Measurements from ENCODE around the gene SPOCK2. TPM values are rescaled to one million over a fixed set of nuclear protein-coding genes. Genes with fewer than 3 reads are reported as not detected.

Gene SPOCK2
- total RNA-seq, 2 experiments from 2014 or later, result 976 to 998 TPM

DNA sequence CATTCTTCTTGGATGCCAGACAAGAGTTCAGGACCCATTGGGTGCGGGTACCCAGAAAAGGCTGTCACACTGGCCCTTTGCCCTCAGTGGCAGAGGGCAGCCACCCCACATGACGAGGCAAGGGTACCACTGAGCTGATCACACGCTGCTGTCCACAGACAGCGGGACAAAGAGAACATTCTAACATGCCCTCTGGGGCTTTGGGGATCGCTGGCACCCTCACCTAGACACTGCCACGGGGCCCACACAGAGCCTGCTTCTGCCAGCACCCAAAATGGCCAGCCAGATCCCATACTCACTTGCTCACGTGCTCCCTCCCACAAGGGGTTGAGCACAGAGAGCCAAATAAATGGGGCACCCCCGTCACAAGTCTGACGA lies 16.7 kb upstream of the SPOCK2 start:
- Histone ChIP-seq H3K27me3 (ENCODE audit: control insufficient read depth in 1 of 2, insufficient read depth in 2 of 2, low read length in 2 of 2) (no peaks in the 10 kb centered on the region), H3K4me1 (ENCODE audit: insufficient read depth, low read length) (peaks cover 69% of the 10 kb centered on the region), H3K4me3 (ENCODE audit: low read length) (no peak overlapping the region), H3K36me3 (ENCODE audit: insufficient read depth, low read length) (peaks cover 4% of the 10 kb centered on the region), H3K27ac (ENCODE audit: low read depth in 1 of 2, low read length in 2 of 2) (peak overlapping the region in 1 of 2 donors; percentile 18), H3K9me3 (ENCODE audit: control insufficient read depth in 1 of 2, insufficient read depth in 1 of 2, low read length in 2 of 2) (no peaks in the 10 kb centered on the region)
- Mint-ChIP-seq H3K4me1 (ENCODE audit: low read depth) (peaks cover 95% of the 10 kb centered on the region), H3K27me3 (no peaks in the 10 kb centered on the region), H3K9me3 (no peaks in the 10 kb centered on the region), H3K4me3 (no peak overlapping the region), H3K36me3 (ENCODE audit: low read depth) (peaks cover 14% of the 10 kb centered on the region), H3K27ac (peak overlapping the region; percentile 94)
- no peak for ATAC-seq (ENCODE audit: poor library complexity)
- intact Hi-C loops (cut with DNase I, micrococcal nuclease), result loop anchor here (2.0 to 10.0 kb wide), 2 partner anchors 14 to 590 kb away; partner anchors contain the start of gene MCU (in 1 of the 2)
- CTCF ChIA-PET, result no interaction called here
- POLR2A ChIA-PET, result no interaction called here
- DNase-seq, result no peak
- TF ChIP-seq, protein P1, sequence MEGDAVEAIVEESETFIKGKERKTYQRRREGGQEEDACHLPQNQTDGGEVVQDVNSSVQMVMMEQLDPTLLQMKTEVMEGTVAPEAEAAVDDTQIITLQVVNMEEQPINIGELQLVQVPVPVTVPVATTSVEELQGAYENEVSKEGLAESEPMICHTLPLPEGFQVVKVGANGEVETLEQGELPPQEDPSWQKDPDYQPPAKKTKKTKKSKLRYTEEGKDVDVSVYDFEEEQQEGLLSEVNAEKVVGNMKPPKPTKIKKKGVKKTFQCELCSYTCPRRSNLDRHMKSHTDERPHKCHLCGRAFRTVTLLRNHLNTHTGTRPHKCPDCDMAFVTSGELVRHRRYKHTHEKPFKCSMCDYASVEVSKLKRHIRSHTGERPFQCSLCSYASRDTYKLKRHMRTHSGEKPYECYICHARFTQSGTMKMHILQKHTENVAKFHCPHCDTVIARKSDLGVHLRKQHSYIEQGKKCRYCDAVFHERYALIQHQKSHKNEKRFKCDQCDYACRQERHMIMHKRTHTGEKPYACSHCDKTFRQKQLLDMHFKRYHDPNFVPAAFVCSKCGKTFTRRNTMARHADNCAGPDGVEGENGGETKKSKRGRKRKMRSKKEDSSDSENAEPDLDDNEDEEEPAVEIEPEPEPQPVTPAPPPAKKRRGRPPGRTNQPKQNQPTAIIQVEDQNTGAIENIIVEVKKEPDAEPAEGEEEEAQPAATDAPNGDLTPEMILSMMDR (IDR thresholded peaks at IDR 0.05), result no peak

DNA sequence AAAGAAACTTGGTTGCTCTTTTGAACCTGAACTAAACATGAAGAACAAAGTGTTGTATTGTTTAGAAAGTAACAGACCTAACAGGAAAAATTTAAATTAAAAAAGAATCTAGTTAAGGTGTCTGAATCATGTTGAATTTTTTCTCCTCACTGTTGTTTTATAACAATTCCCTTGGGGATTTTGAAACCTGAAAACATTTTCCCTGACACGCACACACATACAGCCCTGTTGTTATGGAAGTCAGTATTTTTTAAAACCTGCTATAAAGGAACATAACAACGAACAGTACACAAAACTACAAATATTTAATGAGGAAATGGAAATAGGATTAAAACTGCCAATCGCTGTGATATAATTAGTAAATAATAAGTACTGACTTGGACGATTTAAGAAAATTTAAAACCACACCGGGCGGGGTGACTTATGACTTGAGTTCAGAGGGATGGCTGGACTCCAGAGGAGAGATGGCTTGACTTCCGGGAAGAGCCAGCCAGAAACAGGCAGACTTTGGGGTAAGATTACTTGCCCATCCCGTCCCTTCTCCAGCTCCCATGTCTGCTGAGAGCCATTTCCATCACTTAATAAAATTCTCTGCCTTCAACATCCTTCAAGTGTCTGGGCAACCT lies 16.2 kb upstream of the SPOCK2 start:
- DNase-seq (no peak), ATAC-seq (ENCODE audit: poor library complexity) (no peak)
- Histone ChIP-seq H3K4me3 (ENCODE audit: low read length) (no peak overlapping the region), H3K27ac (ENCODE audit: low read depth in 1 of 2, low read length in 2 of 2) (peak overlapping the region in 1 of 2 donors; percentile 18), H3K36me3 (ENCODE audit: insufficient read depth, low read length) (peaks cover 4% of the 10 kb centered on the region), H3K9me3 (ENCODE audit: control insufficient read depth in 1 of 2, insufficient read depth in 1 of 2, low read length in 2 of 2) (no peaks in the 10 kb centered on the region), H3K4me1 (ENCODE audit: insufficient read depth, low read length) (peaks cover 64% of the 10 kb centered on the region), H3K27me3 (ENCODE audit: control insufficient read depth in 1 of 2, insufficient read depth in 2 of 2, low read length in 2 of 2) (no peaks in the 10 kb centered on the region)
- Mint-ChIP-seq H3K27me3 (no peaks in the 10 kb centered on the region), H3K36me3 (ENCODE audit: low read depth) (peaks cover 14% of the 10 kb centered on the region), H3K4me3 (no peak overlapping the region), H3K9me3 (no peaks in the 10 kb centered on the region), H3K27ac (peak overlapping the region; percentile 94), H3K4me1 (ENCODE audit: low read depth) (peaks cover 90% of the 10 kb centered on the region)
- TF ChIP-seq, protein P1 (IDR thresholded peaks at IDR 0.05), result no peak
- CTCF ChIA-PET, result interaction anchor here (1.0 kb wide), 1 partner anchor 170 kb away, joined by 3 read pairs; no protein-coding TSS in a partner anchor
- POLR2A ChIA-PET, result interaction anchor here (0.7 kb wide), 1 partner anchor 187 kb away, joined by 3 read pairs; no protein-coding TSS in a partner anchor
- intact Hi-C loops (cut with DNase I, micrococcal nuclease), result loop anchor here (2.0 to 10.0 kb wide), 2 partner anchors 14 to 590 kb away; partner anchors contain the start of gene MCU (in 1 of the 2)

DNA sequence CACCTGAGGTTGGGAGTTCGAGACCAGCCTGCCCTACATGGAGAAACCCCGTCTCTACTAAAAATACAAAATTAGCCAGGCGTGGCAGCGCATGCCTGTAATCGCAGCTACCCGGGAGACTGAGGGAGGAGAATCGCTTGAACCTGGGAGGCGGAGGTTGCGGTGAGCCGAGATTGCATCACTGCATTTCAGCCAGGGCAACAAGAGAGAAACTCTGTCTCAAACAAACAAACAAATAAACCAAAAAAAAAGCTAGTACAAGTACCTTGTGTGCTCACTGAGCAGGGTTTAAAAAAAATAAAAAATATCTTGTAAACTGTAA lies 11.2 kb upstream of the SPOCK2 start:
- CTCF ChIA-PET, result interaction anchor here (1.4 kb wide), 1 partner anchor 9 kb away, joined by 3 read pairs; no protein-coding TSS in a partner anchor
- POLR2A ChIA-PET, result interaction anchor here (1.4 to 5.1 kb wide), 2 partner anchors 10 to 14 kb away, joined by 4 to 42 read pairs; partner anchors contain the start of gene SPOCK2
- Histone ChIP-seq H3K27ac (ENCODE audit: low read depth in 1 of 2, low read length in 2 of 2) (no peak overlapping the region), H3K27me3 (ENCODE audit: control insufficient read depth in 1 of 2, insufficient read depth in 2 of 2, low read length in 2 of 2) (no peaks in the 10 kb centered on the region), H3K36me3 (ENCODE audit: insufficient read depth, low read length) (peaks cover 10% of the 10 kb centered on the region), H3K4me3 (ENCODE audit: low read length) (no peak overlapping the region), H3K9me3 (ENCODE audit: control insufficient read depth in 1 of 2, insufficient read depth in 1 of 2, low read length in 2 of 2) (no peaks in the 10 kb centered on the region), H3K4me1 (ENCODE audit: insufficient read depth, low read length) (peaks cover 29% of the 10 kb centered on the region)
- Mint-ChIP-seq H3K4me3 (no peak overlapping the region), H3K27me3 (no peaks in the 10 kb centered on the region), H3K36me3 (ENCODE audit: low read depth) (peaks cover 42% of the 10 kb centered on the region), H3K4me1 (ENCODE audit: low read depth) (peaks cover 67% of the 10 kb centered on the region), H3K27ac (no peak overlapping the region), H3K9me3 (no peaks in the 10 kb centered on the region)
- ATAC-seq (ENCODE audit: poor library complexity), result no peak
- no peak for DNase-seq
- intact Hi-C loops (cut with DNase I, micrococcal nuclease), result no loop called here
- TF ChIP-seq, protein P1 (IDR thresholded peaks at IDR 0.05), result no peak

All from CD4-positive, alpha-beta T cell (primary cell).